NCI-H2227 (cell line): Measurements from ENCODE around the gene HEBP2.

ENCODE experiments used
- DNase-seq: peaks from one replicate; lab custom pipeline; 2025; ENCODE audit not compliant: unreplicated experiment; lab: John Stamatoyannopoulos, UW

HEBP2 gene

GRCh38 chr6:138451043-138451442, 47.0 kb downstream of the HEBP2 start:
- no peak for DNase-seq

GRCh38 chr6:138454981-138455706, 51.1 kb downstream of the HEBP2 start:
- DNase-seq = peak; percentile 12

- DNase-seq = no peak
Measured at GRCh38 chr6:138455746-138456400, 51.9 kb downstream of the HEBP2 start.

- no peak for DNase-seq
Measured at GRCh38 chr6:138456401-138456790, 52.4 kb downstream of the HEBP2 start.

GRCh38 chr6:138461647-138462046, 57.6 kb downstream of the HEBP2 start:
- DNase-seq = no peak

GRCh38 chr6:138464085-138464484, 60.1 kb downstream of the HEBP2 start:
- DNase-seq = no peak

GRCh38 chr6:138465007-138465645, 61.1 kb downstream of the HEBP2 start:
- DNase-seq = no peak

- DNase-seq = no peak
Measured at GRCh38 chr6:138467901-138468300, 63.9 kb downstream of the HEBP2 start.

- DNase-seq = peak; percentile 5
Measured at GRCh38 chr6:138468320-138469015, 64.4 kb downstream of the HEBP2 start.
